Lung (tissue), 12 donors: ENCODE data around the gene HACE1. TPM values are rescaled to one million over a fixed set of nuclear protein-coding genes. Genes with fewer than 3 reads are reported as not detected.
"Not testable (repeated sequence)": the region's sequence is repeated elsewhere in the genome, so short reads cannot be mapped to it uniquely, and the experiment has no call there.

Experiments
- ATAC-seq: fragments of 200-7000 bp; cut with Tn5 transposase; one replicate; pipeline ENCODE4 v1.9.1; 2020; ENCODE audit warnings: moderate number of reproducible peaks; ENCODE audit not compliant: insufficient read depth, low FRiP score
- DNase-seq, 3 donors: peaks; one replicate each; pipeline ENCODE4 v3.0.0-alpha.2; 2013 to 2017
- H3K27ac ChIP-seq, 2 donors: one replicate each; pipeline ENCODE4 v1.5.1; 2013; ENCODE audit warnings: mild to moderate bottlenecking in 2 of 2, moderate library complexity in 2 of 2, control low read depth in 1 of 2, inconsistent platforms in 1 of 2, low read depth in 1 of 2, low read length in 1 of 2
- H3K27me3 ChIP-seq, 3 donors: one replicate each; pipeline ENCODE4 v1.5.1; 2013; ENCODE audit warnings: low read length in 2 of 3; ENCODE audit not compliant: control insufficient read depth in 3 of 3, insufficient read depth in 3 of 3
- H3K36me3 ChIP-seq, 4 donors: one replicate each; pipeline ENCODE4 v1.5.1; 2013; ENCODE audit warnings: low read length in 4 of 4, mild to moderate bottlenecking in 1 of 4, moderate library complexity in 1 of 4; ENCODE audit not compliant: control insufficient read depth in 4 of 4, insufficient read depth in 4 of 4
- H3K4me1 ChIP-seq, 5 donors: one replicate each; pipeline ENCODE4 v1.5.1; 2013; ENCODE audit warnings: low read length in 5 of 5, mild to moderate bottlenecking in 2 of 5, moderate library complexity in 1 of 5; ENCODE audit not compliant: control insufficient read depth in 5 of 5, insufficient read depth in 5 of 5
- H3K4me3 ChIP-seq: one replicate; pipeline ENCODE4 v1.5.1; 2013; ENCODE audit warnings: mild to moderate bottlenecking, control low read depth, moderate library complexity
- H3K9ac ChIP-seq, 2 donors: one replicate each; pipeline ENCODE4 v1.5.1; 2013; ENCODE audit warnings: low read length in 2 of 2, control low read depth in 1 of 2; ENCODE audit not compliant: insufficient read depth in 1 of 2
- H3K9me3 ChIP-seq, 4 donors: one replicate each; pipeline ENCODE4 v1.5.1; 2013; ENCODE audit warnings: low read length in 3 of 4, mild to moderate bottlenecking in 1 of 4, moderate library complexity in 1 of 4; ENCODE audit not compliant: control insufficient read depth in 4 of 4, insufficient read depth in 3 of 4
- WGBS, 2 donors: extraction: QIAGEN DNeasy Blood & Tissue Kit; methylation state at CpG; one replicate each; pipeline ENCODE4 v1.1.7; 2013; 5-methylcytosine and 5-hydroxymethylcytosine counted together
- polyA plus RNA-seq, 2 donors: library from polyadenylated mRNA; stranded (reverse); fragments of 200-250 nt; gene quantifications; one replicate each; pipeline ENCODE4 v1.2.1, GENCODE V29; 2013
- total RNA-seq, 2 donors: library from RNA; depleted of rRNA in 1 of 2; stranded (reverse); fragments of >200 nt in 1 of 2; gene quantifications; one replicate each; pipeline ENCODE4 v1.2.1, GENCODE V29; 2014 to 2021
- TF ChIP-seq, protein P1 (sequence below): IDR thresholded peaks from 2 replicates; pipeline ENCODE4 v1.5.1; 2012; ENCODE audit warnings: mild to moderate bottlenecking; ENCODE audit errors: control extremely low read depth, extremely low read depth
- donor health status: control.
- donor health status: control.
- donor health status: Bipolar disorder and iron deficiency.
- donor health status: healthy.
- donor health status: DM: yes; HTN: yes; CAD: no.

HACE1 gene
- total and polyA plus RNA-seq, 4 donors, result 4.6 to 38.0 (median 9.4) TPM

DNA sequence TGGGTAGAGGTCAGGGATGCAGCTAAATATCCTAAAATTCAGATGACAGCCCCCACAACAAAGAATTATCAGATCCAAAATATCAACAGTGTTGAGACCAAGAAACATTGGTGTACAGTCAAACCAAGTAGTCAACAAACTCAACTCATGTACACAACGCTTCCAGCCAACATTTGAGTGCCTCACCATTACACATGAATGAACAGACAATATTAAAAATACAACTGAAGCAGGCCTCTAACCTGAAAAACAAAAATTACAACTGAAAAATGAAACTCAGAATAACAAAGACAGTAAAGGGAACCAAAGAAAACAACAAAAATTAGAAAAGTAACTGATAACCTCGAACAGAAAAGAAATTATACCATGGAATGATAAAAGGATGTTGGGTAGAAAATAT is 46.2 kb downstream of the HACE1 start:
- Histone ChIP-seq H3K27ac (no peak overlapping the region), H3K36me3 (peaks cover 0 to 3% (median 2%) of the 10 kb centered on the region in 4 donors), H3K4me3 (no peak overlapping the region), H3K4me1 (no peaks in the 10 kb centered on the region), H3K9me3 (no peaks in the 10 kb centered on the region), H3K27me3 (no peaks in the 10 kb centered on the region), H3K9ac (no peak overlapping the region)
- WGBS, 2 donors, result 95 to 96% methylated on average over 2 of the region's 2 CpGs
- ATAC-seq, result no peak
- TF ChIP-seq, protein P1, sequence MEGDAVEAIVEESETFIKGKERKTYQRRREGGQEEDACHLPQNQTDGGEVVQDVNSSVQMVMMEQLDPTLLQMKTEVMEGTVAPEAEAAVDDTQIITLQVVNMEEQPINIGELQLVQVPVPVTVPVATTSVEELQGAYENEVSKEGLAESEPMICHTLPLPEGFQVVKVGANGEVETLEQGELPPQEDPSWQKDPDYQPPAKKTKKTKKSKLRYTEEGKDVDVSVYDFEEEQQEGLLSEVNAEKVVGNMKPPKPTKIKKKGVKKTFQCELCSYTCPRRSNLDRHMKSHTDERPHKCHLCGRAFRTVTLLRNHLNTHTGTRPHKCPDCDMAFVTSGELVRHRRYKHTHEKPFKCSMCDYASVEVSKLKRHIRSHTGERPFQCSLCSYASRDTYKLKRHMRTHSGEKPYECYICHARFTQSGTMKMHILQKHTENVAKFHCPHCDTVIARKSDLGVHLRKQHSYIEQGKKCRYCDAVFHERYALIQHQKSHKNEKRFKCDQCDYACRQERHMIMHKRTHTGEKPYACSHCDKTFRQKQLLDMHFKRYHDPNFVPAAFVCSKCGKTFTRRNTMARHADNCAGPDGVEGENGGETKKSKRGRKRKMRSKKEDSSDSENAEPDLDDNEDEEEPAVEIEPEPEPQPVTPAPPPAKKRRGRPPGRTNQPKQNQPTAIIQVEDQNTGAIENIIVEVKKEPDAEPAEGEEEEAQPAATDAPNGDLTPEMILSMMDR, result no peak
- DNase-seq, result no peak

DNA sequence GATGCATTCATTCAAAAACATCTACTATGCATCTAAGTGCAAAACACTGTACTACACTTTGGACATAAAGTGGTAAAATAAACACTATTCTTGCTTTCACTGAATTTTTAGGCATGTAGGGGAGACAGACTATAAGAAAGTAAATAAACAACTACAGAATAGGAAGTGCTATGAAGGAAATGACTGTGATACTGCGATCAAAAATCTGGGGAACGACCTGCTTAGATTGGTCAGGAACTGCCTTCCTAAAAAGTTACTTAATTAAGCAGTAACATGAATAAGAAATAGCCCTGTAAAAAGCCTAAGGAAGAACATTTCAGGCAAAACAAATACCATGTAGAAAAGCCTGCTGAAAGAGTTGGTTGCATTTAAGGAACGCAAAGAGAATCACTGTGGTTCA is 50.6 kb downstream of the HACE1 start:
- ATAC-seq, result no peak
- WGBS, 2 donors, result 65 to 69% methylated on average over 3 of the region's 3 CpGs

DNA sequence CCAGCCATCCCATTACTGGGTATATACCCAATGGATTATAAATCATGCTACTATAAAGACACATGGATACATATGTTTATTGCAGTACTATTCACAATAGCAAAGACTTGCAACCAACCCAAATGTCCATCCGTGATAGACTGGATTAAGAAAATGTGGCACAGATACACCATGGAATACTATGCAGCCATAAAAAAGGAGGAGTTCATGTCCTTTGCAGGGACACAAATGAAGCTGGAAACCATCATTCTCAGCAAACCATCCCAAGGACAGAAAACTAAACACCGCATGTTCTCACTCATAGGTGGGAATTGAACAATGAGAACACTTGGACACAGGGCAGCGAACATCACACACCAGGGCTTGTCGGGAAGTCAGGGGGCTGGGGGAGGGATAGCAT is 54.4 kb downstream of the HACE1 start:
- WGBS, 2 donors, result 95 to 98% methylated on average over 4 of the region's 4 CpGs
- not testable (repeated sequence) for H3K36me3 ChIP-seq, DNase-seq, H3K27ac ChIP-seq, ATAC-seq, H3K4me1 ChIP-seq, H3K9ac ChIP-seq, H3K27me3 ChIP-seq, H3K9me3 ChIP-seq, H3K4me3 ChIP-seq

More for the DNA sequence above, 50.6 kb downstream of the HACE1 start:
- Histone ChIP-seq H3K36me3 (peaks cover 0 to 3% (median 2%) of the 10 kb centered on the region in 4 donors), H3K27me3 (no peaks in the 10 kb centered on the region), H3K4me1 (no peaks in the 10 kb centered on the region), H3K9me3 (peaks cover 0 to 1% (median 0%) of the 10 kb centered on the region in 4 donors), H3K4me3 (no peak overlapping the region), H3K9ac (no peak overlapping the region), H3K27ac (no peak overlapping the region)
- no peak for DNase-seq
- TF ChIP-seq, protein P1, result no peak

DNA sequence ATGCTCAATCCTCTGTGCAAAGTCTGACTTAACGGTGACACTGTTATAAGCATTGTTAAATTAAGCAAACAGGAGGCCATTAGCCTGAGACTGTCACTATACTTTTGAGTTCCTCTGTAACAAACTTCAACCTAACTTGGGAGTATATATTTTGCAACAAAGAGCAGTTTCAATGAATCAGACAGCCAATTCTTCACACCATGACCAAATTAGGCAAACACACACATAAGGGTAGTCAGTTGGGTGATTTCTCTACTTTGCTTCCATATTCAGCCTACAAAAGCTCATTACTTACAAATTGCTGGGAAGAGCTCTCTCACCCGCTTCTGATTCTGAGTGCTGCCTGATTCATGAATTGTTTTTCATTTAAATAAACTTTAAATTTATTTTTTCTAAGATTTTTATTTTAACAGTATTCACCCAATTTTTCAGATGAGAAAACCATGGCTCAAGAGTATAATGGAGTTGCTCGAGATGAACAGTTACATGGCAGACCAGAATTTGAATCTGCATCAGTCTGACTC is 60.5 kb downstream of the HACE1 start:
- TF ChIP-seq, protein P1, result no peak
- peaks cover 0 to 5% (median 3%) of the 10 kb centered on the region in 4 donors for H3K36me3 ChIP-seq
- no peak overlapping the region for H3K9ac ChIP-seq
- H3K27ac ChIP-seq, result no peak overlapping the region
- no peak for ATAC-seq
- no peak overlapping the region for H3K4me3 ChIP-seq
- WGBS, 2 donors, result 91 to 95% methylated on average over 3 of the region's 3 CpGs
- peaks cover 0 to 2% (median 0%) of the 10 kb centered on the region in 4 donors for H3K9me3 ChIP-seq
- H3K27me3 ChIP-seq, result no peaks in the 10 kb centered on the region
- no peaks in the 10 kb centered on the region for H3K4me1 ChIP-seq
- no peak for DNase-seq
